Activated naive CD4-positive, alpha-beta T cell (primary cell): ENCODE data around the gene PARD3B.

Experiments used
- DNase-seq, 4 experiments: peaks; one replicate each; lab custom pipeline; 2025; lab: John Stamatoyannopoulos, UW

PARD3B gene

GRCh38 chr2:205053827-205054410 lies 508.6 kb downstream of the PARD3B start:
- DNase-seq, result no peak

- DNase-seq, result no peak
These were observed 509.5 kb downstream of the PARD3B start for GRCh38 chr2:205054789-205055188.

GRCh38 chr2:205055251-205055650 lies 510.0 kb downstream of the PARD3B start:
- no peak for DNase-seq

- DNase-seq, result no peak
These were observed 510.9 kb downstream of the PARD3B start for GRCh38 chr2:205056151-205056561.

GRCh38 chr2:205058409-205058808 lies 513.1 kb downstream of the PARD3B start:
- DNase-seq, result no peak

GRCh38 chr2:205060269-205060668 lies 515.0 kb downstream of the PARD3B start:
- no peak for DNase-seq

GRCh38 chr2:205066081-205066480 lies 520.8 kb downstream of the PARD3B start:
- no peak for DNase-seq

- no peak for DNase-seq
These were observed 524.7 kb downstream of the PARD3B start for GRCh38 chr2:205069928-205070327.

- DNase-seq, result no peak
These were observed 525.6 kb downstream of the PARD3B start for GRCh38 chr2:205070889-205071288.

- no peak for DNase-seq
These were observed 528.3 kb downstream of the PARD3B start for GRCh38 chr2:205073433-205074020.

GRCh38 chr2:205076405-205076804 lies 531.1 kb downstream of the PARD3B start:
- no peak for DNase-seq

GRCh38 chr2:205077159-205077558 lies 531.9 kb downstream of the PARD3B start:
- no peak for DNase-seq

- no peak for DNase-seq
These were observed 533.5 kb downstream of the PARD3B start for GRCh38 chr2:205078762-205079161.

- no peak for DNase-seq
These were observed 533.9 kb downstream of the PARD3B start for GRCh38 chr2:205079173-205079572.

- DNase-seq, result no peak
These were observed 541.4 kb downstream of the PARD3B start for GRCh38 chr2:205086662-205087061.

- DNase-seq, result no peak
These were observed 542.6 kb downstream of the PARD3B start for GRCh38 chr2:205087862-205088261.

GRCh38 chr2:205089958-205090357 lies 544.7 kb downstream of the PARD3B start:
- no peak for DNase-seq

GRCh38 chr2:205091411-205091810 lies 546.1 kb downstream of the PARD3B start:
- no peak for DNase-seq

GRCh38 chr2:205094031-205094430 lies 548.8 kb downstream of the PARD3B start:
- DNase-seq, result no peak

GRCh38 chr2:205103699-205104098 lies 558.4 kb downstream of the PARD3B start:
- no peak for DNase-seq

GRCh38 chr2:205107810-205108209 lies 562.5 kb downstream of the PARD3B start:
- no peak for DNase-seq

GRCh38 chr2:205115511-205115910 lies 570.2 kb downstream of the PARD3B start:
- no peak for DNase-seq

GRCh38 chr2:205117125-205117524 lies 571.9 kb downstream of the PARD3B start:
- DNase-seq, result no peak

GRCh38 chr2:205119136-205119535 lies 573.9 kb downstream of the PARD3B start:
- DNase-seq, result no peak
